Adipocyte (in vitro differentiated cells): ENCODE measurements around the gene KIAA1671.

Source experiments
- DNase-seq: peaks from one replicate; pipeline ENCODE4 v3.0.0-alpha.2; 2015; ENCODE audit warnings: low read depth
- H3K27me3 ChIP-seq: replicated peaks from 2 replicates; pipeline ENCODE4 v1.7.0; 2013; ENCODE audit warnings: mild to moderate bottlenecking, low read length, moderate library complexity; ENCODE audit not compliant: control insufficient read depth, insufficient read depth
- H3K36me3 ChIP-seq: 2 replicates; pipeline ENCODE4 v1.7.0; 2013; ENCODE audit warnings: low read length, mild to moderate bottlenecking, moderate library complexity; ENCODE audit not compliant: control insufficient read depth, insufficient read depth, severe bottlenecking
- H3K4me1 ChIP-seq: 2 replicates; pipeline ENCODE4 v1.7.0; 2013; ENCODE audit warnings: mild to moderate bottlenecking, low read length, moderate library complexity; ENCODE audit not compliant: control insufficient read depth, insufficient read depth
- H3K4me3 ChIP-seq: 2 replicates; pipeline ENCODE4 v1.7.0; 2013; ENCODE audit warnings: mild to moderate bottlenecking, low read length, moderate library complexity
- H3K9ac ChIP-seq: 2 replicates; pipeline ENCODE4 v1.7.0; 2013; ENCODE audit warnings: mild to moderate bottlenecking, low read length, moderate library complexity
- H3K9me3 ChIP-seq: 2 replicates; pipeline ENCODE4 v1.7.0; 2013; ENCODE audit warnings: mild to moderate bottlenecking, low read length, moderate library complexity; ENCODE audit not compliant: control insufficient read depth

Gene KIAA1671

DNA sequence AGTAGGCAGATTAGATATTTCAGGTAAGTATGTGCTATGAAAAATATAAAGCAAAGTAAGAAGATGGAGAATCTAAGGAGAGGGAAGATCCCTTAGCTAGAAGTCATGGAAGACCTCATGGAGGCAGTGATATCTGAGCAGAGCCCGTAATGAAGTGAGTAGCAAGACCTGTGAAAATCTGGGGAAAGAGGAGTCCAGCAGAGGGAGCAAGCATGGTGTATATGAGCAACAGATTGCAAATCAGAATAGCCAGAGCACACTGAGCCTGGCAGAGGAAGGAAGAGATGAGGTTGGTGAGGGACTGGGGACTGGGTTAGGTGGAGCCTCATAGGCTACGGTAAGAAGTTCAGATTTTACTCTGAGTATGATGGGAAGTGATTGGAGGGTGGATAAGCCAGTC lies 15.4 kb upstream of the KIAA1671 start:
- Histone ChIP-seq H3K27me3 (peaks cover 49% of the 10 kb centered on the region), H3K36me3 (no peaks in the 10 kb centered on the region), H3K9me3 (no peaks in the 10 kb centered on the region), H3K9ac (no peak overlapping the region), H3K4me3 (no peak overlapping the region), H3K4me1 (no peaks in the 10 kb centered on the region)
- peak; percentile 7 for DNase-seq

DNA sequence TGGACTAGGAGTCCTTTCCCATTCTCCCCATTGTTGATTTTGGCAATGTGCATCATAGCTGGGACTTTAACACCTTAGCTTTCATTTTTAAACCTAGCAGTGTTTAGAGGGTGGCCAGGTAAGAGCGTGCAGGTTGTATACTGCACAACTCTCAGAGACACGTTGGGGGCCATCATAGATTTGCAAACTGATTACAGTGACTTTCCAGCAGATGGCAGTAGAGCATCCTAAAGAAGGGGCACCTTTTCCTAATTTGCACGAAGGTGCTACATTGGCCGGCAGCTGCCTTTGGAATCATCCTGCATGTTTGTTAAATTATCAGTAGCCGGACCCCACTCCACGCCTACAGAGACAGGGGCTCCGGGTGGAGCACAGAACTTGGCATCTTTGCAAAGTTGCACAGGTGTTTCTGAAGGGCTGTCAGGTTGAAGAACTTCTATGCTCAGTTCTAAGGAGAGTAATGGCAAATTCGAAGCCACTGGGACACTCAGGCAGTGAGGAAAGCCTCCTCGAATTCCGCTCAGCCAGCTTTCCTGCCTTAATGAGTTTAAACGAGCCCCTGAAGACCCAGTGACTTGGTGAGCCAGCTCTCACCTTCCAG lies 13.7 kb upstream of the KIAA1671 start:
- H3K9ac ChIP-seq = no peak overlapping the region
- no peaks in the 10 kb centered on the region for H3K36me3 ChIP-seq
- DNase-seq = peak; percentile 64
- no peak overlapping the region for H3K4me3 ChIP-seq
- H3K9me3 ChIP-seq = no peaks in the 10 kb centered on the region
- peaks cover 41% of the 10 kb centered on the region for H3K27me3 ChIP-seq
- no peaks in the 10 kb centered on the region for H3K4me1 ChIP-seq

DNA sequence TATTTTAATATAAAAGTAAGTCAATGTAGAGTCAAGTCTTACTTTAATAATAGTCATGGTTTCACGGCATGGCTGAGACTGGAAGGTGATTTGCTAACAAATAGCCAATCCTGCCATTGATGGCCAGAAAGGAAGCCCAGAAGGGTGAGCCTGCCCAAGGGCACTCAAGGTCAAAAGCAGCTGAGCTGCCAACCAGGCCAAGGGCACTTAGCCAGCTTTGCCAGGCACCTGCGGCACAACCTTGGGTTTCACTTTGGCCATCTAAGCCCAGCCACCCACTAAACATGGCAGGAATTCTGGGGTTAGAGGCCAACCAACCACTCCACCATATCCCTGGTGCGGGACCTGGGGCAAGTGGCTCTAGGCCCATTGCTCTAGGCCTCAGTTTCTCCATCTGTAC lies 10.2 kb upstream of the KIAA1671 start:
- Histone ChIP-seq H3K4me1 (no peaks in the 10 kb centered on the region), H3K4me3 (no peak overlapping the region), H3K9me3 (no peaks in the 10 kb centered on the region), H3K9ac (no peak overlapping the region), H3K36me3 (no peaks in the 10 kb centered on the region), H3K27me3 (peaks cover 19% of the 10 kb centered on the region)
- no peak for DNase-seq

GRCh38 chr22:24944217-24944937 lies 8.1 kb upstream of the KIAA1671 start:
- Histone ChIP-seq H3K9me3 (no peaks in the 10 kb centered on the region), H3K4me3 (no peak overlapping the region), H3K4me1 (no peaks in the 10 kb centered on the region), H3K9ac (no peak overlapping the region), H3K36me3 (no peaks in the 10 kb centered on the region), H3K27me3 (peaks cover 26% of the 10 kb centered on the region)
- no peak for DNase-seq

DNA sequence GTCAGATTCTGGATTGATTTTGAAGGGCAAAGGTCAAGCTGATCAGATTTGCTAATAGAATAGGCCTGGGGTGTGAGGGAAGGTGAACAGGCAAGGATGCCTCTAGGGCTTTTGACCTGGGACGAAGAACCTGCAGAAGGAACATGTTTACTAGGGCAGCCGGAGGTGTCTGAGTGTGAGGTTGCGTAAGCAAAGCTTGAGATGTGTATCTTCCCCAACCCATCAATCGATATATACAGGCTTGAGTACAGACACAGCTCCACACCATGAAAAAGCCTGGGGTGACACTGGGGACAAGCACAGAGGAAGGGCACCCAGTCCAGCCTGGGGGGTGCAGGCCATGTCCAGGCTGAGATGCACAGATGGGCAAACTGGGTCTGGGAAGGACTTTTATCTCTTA lies 7.1 kb upstream of the KIAA1671 start:
- H3K27me3 ChIP-seq = peaks cover 29% of the 10 kb centered on the region
- H3K36me3 ChIP-seq = no peaks in the 10 kb centered on the region
- H3K4me3 ChIP-seq = no peak overlapping the region
- DNase-seq = no peak
- H3K9ac ChIP-seq = no peak overlapping the region
- H3K9me3 ChIP-seq = no peaks in the 10 kb centered on the region
- H3K4me1 ChIP-seq = no peaks in the 10 kb centered on the region

GRCh38 chr22:24947383-24947782 lies 5.1 kb upstream of the KIAA1671 start:
- DNase-seq = no peak
- Histone ChIP-seq H3K4me3 (no peak overlapping the region), H3K9ac (no peak overlapping the region), H3K9me3 (no peaks in the 10 kb centered on the region), H3K27me3 (peaks cover 29% of the 10 kb centered on the region), H3K36me3 (no peaks in the 10 kb centered on the region), H3K4me1 (no peaks in the 10 kb centered on the region)

DNA sequence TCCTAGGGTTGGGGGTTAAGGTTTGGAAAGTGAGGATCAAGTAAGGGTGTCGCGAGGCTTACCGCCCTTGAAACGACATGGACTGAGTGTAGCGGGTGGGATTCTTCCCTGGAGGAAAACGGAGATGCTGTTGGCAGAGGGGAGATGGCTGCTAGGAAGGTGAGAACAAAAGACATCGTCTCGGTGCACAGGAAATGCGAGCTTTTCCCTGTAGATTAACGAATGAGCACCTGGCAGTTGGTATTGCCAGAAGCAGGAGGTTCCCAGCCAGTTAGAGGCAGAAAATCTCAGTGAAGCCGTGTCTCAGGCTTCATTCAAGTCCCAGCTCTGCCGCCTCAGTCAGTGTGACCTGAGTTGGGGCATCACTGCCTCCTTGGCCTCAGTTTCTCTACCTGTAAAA lies 4.6 kb upstream of the KIAA1671 start:
- Histone ChIP-seq H3K4me1 (no peaks in the 10 kb centered on the region), H3K36me3 (no peaks in the 10 kb centered on the region), H3K9me3 (no peaks in the 10 kb centered on the region), H3K4me3 (no peak overlapping the region), H3K9ac (no peak overlapping the region), H3K27me3 (peaks cover 29% of the 10 kb centered on the region)
- no peak for DNase-seq

GRCh38 chr22:24948356-24949202 lies 3.9 kb upstream of the KIAA1671 start:
- Histone ChIP-seq H3K36me3 (no peaks in the 10 kb centered on the region), H3K4me3 (no peak overlapping the region), H3K9me3 (no peaks in the 10 kb centered on the region), H3K9ac (no peak overlapping the region), H3K27me3 (peaks cover 29% of the 10 kb centered on the region), H3K4me1 (peaks cover 2% of the 10 kb centered on the region)
- no peak for DNase-seq

- no peaks in the 10 kb centered on the region for H3K9me3 ChIP-seq
- H3K27me3 ChIP-seq = peaks cover 29% of the 10 kb centered on the region
- H3K4me1 ChIP-seq = peaks cover 8% of the 10 kb centered on the region
- DNase-seq = no peak
- no peak overlapping the region for H3K4me3 ChIP-seq
- H3K9ac ChIP-seq = no peak overlapping the region
- no peaks in the 10 kb centered on the region for H3K36me3 ChIP-seq
These were observed 2.1 kb upstream of the KIAA1671 start for GRCh38 chr22:24950272-24950902.

GRCh38 chr22:24952837-24953383 lies 394 bp downstream of the KIAA1671 start:
- Histone ChIP-seq H3K4me3 (peak overlapping the region; percentile 90), H3K36me3 (no peaks in the 10 kb centered on the region), H3K9ac (peak overlapping the region; percentile 87), H3K27me3 (peaks cover 18% of the 10 kb centered on the region), H3K4me1 (peaks cover 8% of the 10 kb centered on the region), H3K9me3 (no peaks in the 10 kb centered on the region)
- DNase-seq = peak; percentile 62
